H9 (cell line): ENCODE measurements around the gene BEST4. TPM values are rescaled to one million over a fixed set of nuclear protein-coding genes. Genes with fewer than 3 reads are reported as not detected.

Experiments
- DNase-seq: peaks from one replicate; pipeline ENCODE4 v3.0.0-alpha.2; 2017
- H2AFZ ChIP-seq: one replicate; pipeline ENCODE4 v1.6.1; 2013; ENCODE audit warnings: mild to moderate bottlenecking, low read length, control low read depth, moderate library complexity
- H2AK5ac ChIP-seq: 2 replicates; pipeline ENCODE4 v1.6.1; 2013; ENCODE audit warnings: low read length, control low read depth, mixed read lengths; ENCODE audit not compliant: insufficient read length
- H2BK120ac ChIP-seq: one replicate; pipeline ENCODE4 v1.6.1; 2013; ENCODE audit warnings: low read depth, mild to moderate bottlenecking, low read length, control low read depth, inconsistent platforms; ENCODE audit not compliant: poor library complexity, severe bottlenecking
- H2BK12ac ChIP-seq: 2 replicates; pipeline ENCODE4 v1.6.1; 2013; ENCODE audit warnings: low read length, control low read depth, mixed read lengths, low read depth; ENCODE audit not compliant: insufficient read length
- H2BK15ac ChIP-seq: 2 replicates; pipeline ENCODE4 v1.6.1; 2013; ENCODE audit warnings: low read depth, low read length, control low read depth
- H2BK20ac ChIP-seq: one replicate; pipeline ENCODE4 v1.6.1; 2013; ENCODE audit warnings: low read depth, mild to moderate bottlenecking, low read length, control low read depth, inconsistent platforms; ENCODE audit not compliant: poor library complexity, severe bottlenecking
- H2BK5ac ChIP-seq: 2 replicates; pipeline ENCODE4 v1.6.1; 2013; ENCODE audit warnings: low read length, control low read depth, mixed read lengths; ENCODE audit not compliant: insufficient read length
- H3K14ac ChIP-seq: 2 replicates; pipeline ENCODE4 v1.6.1; 2013; ENCODE audit warnings: low read length, control low read depth; ENCODE audit not compliant: insufficient read depth
- H3K18ac ChIP-seq: 2 replicates; pipeline ENCODE4 v1.6.1; 2013; ENCODE audit warnings: low read depth, mild to moderate bottlenecking, mixed read lengths, low read length, control low read depth; ENCODE audit not compliant: insufficient read length
- H3K23ac ChIP-seq: 2 replicates; pipeline ENCODE4 v1.6.1; 2013; ENCODE audit warnings: low read length, control low read depth, mixed read lengths, low read depth; ENCODE audit not compliant: insufficient read length
- H3K23me2 ChIP-seq: 2 replicates; pipeline ENCODE4 v1.6.1; 2013; ENCODE audit warnings: low read depth, mild to moderate bottlenecking, mixed read lengths, low read length, control low read depth; ENCODE audit not compliant: insufficient read length, poor library complexity, severe bottlenecking
- H3K27ac ChIP-seq: 2 replicates; pipeline ENCODE4 v1.5.1; 2013; ENCODE audit warnings: low read length, control low read depth, mixed read lengths, low read depth; ENCODE audit not compliant: insufficient read length
- H3K27me3 ChIP-seq: 2 replicates; pipeline ENCODE4 v1.6.1; 2013; ENCODE audit warnings: low read length, control low read depth, inconsistent platforms; ENCODE audit not compliant: insufficient read depth
- H3K4ac ChIP-seq: 2 replicates; pipeline ENCODE4 v1.6.1; 2013; ENCODE audit warnings: low read depth, mild to moderate bottlenecking, control low read depth, inconsistent platforms, low read length, moderate library complexity
- H3K4me1 ChIP-seq: 2 replicates; pipeline ENCODE4 v1.6.1; 2013; ENCODE audit warnings: low read length, control low read depth, inconsistent platforms; ENCODE audit not compliant: insufficient read depth
- H3K4me2 ChIP-seq: 2 replicates; pipeline ENCODE4 v1.6.1; 2013; ENCODE audit warnings: low read length, control low read depth, mixed read lengths; ENCODE audit not compliant: insufficient read length, insufficient read depth
- H3K56ac ChIP-seq: 2 replicates; pipeline ENCODE4 v1.6.1; 2013; ENCODE audit warnings: low read depth, mild to moderate bottlenecking, mixed read lengths, low read length, control low read depth; ENCODE audit not compliant: insufficient read length
- H3K79me1 ChIP-seq: 2 replicates; pipeline ENCODE4 v1.6.1; 2013; ENCODE audit warnings: low read depth, mild to moderate bottlenecking, moderate library complexity, low read length, control low read depth, inconsistent platforms; ENCODE audit not compliant: insufficient read depth, poor library complexity, severe bottlenecking
- H3K79me2 ChIP-seq: 2 replicates; pipeline ENCODE4 v1.6.1; 2013; ENCODE audit warnings: low read length, control low read depth, inconsistent platforms; ENCODE audit not compliant: insufficient read depth
- H3K9ac ChIP-seq: 2 replicates; pipeline ENCODE4 v1.6.1; 2013; ENCODE audit warnings: low read length, control low read depth, mixed read lengths; ENCODE audit not compliant: insufficient read length; ENCODE audit errors: extremely low read depth
- H3K9me3 ChIP-seq: one replicate; pipeline ENCODE4 v1.6.1; 2013; ENCODE audit warnings: low read depth, low read length, inconsistent platforms; ENCODE audit not compliant: control insufficient read depth
- H3T11ph ChIP-seq: one replicate; pipeline ENCODE4 v1.6.1; 2013; ENCODE audit warnings: mild to moderate bottlenecking, low read length, control low read depth, inconsistent platforms
- H4K20me1 ChIP-seq: one replicate; pipeline ENCODE4 v1.6.1; 2013; ENCODE audit not compliant: control insufficient read depth, insufficient read length, insufficient read depth
- H4K5ac ChIP-seq: 2 replicates; pipeline ENCODE4 v1.6.1; 2013; ENCODE audit warnings: low read depth, mild to moderate bottlenecking, mixed read lengths, low read length, control low read depth; ENCODE audit not compliant: insufficient read length
- H4K8ac ChIP-seq: replicated peaks from 2 replicates; pipeline ENCODE4 v1.6.1; 2013; ENCODE audit warnings: low read length, control low read depth, mixed read lengths, low read depth; ENCODE audit not compliant: insufficient read length
- H4K91ac ChIP-seq: 2 replicates; pipeline ENCODE4 v1.6.1; 2013; ENCODE audit warnings: low read depth, mild to moderate bottlenecking, moderate library complexity, mixed read lengths, low read length, control low read depth; ENCODE audit not compliant: insufficient read length
- H3K27ac Mint-ChIP-seq, 3 experiments: 2 replicates in 2 of 3; 3 replicates in 1 of 3; pipeline ENCODE4 v1.8.0; 2020 to 2021; ENCODE audit warnings: mixed read lengths in 3 of 3, mild to moderate bottlenecking in 1 of 3, moderate library complexity in 1 of 3
- H3K27me3 Mint-ChIP-seq: 2 replicates; pipeline ENCODE4 v1.8.0; 2021; ENCODE audit warnings: low read depth, mild to moderate bottlenecking, moderate library complexity, mixed read lengths
- H3K36me3 Mint-ChIP-seq, 3 experiments: 2 replicates in 2 of 3; 3 replicates in 1 of 3; pipeline ENCODE4 v1.8.0; 2020 to 2021; ENCODE audit warnings: low read depth in 3 of 3, mixed read lengths in 3 of 3; ENCODE audit not compliant: insufficient read depth in 1 of 3
- H3K4me1 Mint-ChIP-seq, 2 experiments: 2 replicates each; pipeline ENCODE4 v1.8.0; 2020; ENCODE audit warnings: mixed read lengths in 2 of 2
- H3K4me3 Mint-ChIP-seq, 2 experiments: 2 replicates in 1 of 2; 3 replicates in 1 of 2; pipeline ENCODE4 v1.8.0; 2020 to 2021; ENCODE audit warnings: mild to moderate bottlenecking in 2 of 2, mixed read lengths in 2 of 2, moderate library complexity in 1 of 2
- H3K9me3 Mint-ChIP-seq, 2 experiments: 2 replicates in 1 of 2; 3 replicates in 1 of 2; pipeline ENCODE4 v1.8.0; 2020; ENCODE audit warnings: mild to moderate bottlenecking in 2 of 2, mixed read lengths in 2 of 2, moderate library complexity in 1 of 2
- WGBS: extraction: QIAGEN DNeasy Blood & Tissue Kit; methylation state at CpG from one replicate; pipeline ENCODE4 v1.1.7; 2013; ENCODE audit warnings: missing lambda C conversion rate, low lambda C conversion rate, mixed read lengths; ENCODE audit not compliant: insufficient read length; ENCODE audit errors: extremely low coverage; 5-methylcytosine and 5-hydroxymethylcytosine counted together
- total RNA-seq: library from RNA; stranded (reverse); gene quantifications from 2 replicates; pipeline ENCODE4 v1.2.1, GENCODE V29; 2021
- TF ChIP-seq, protein P1 (sequence below): fragments of 200-600 bp; sonication (generic); conservative IDR thresholded peaks from 3 replicates; pipeline ENCODE4 v1.8.0; 2021; ENCODE audit warnings: antibody characterized with exemption, mild to moderate bottlenecking

The BEST4 gene
- total RNA-seq, 1 experiment from 2014 or later = 1.1 TPM

GRCh38 chr1:44832056-44832705 lies 44.2 kb upstream of the BEST4 start:
- H2BK15ac ChIP-seq = no peak overlapping the region
- H4K8ac ChIP-seq = no peak overlapping the region
- H3K9me3 ChIP-seq = no peaks in the 10 kb centered on the region
- H3K4me2 ChIP-seq = no peak overlapping the region
- Mint-ChIP-seq H3K27me3 (no peaks in the 10 kb centered on the region; the same call in 1 of the 2 replicates), H3K4me1 (peaks cover 11 to 14% of the 10 kb centered on the region in 2 experiments), H3K4me3 (0 out of 5 replicates have a peak overlapping the region, but pooled peaks of 1 of the 2 experiments have one; percentile 1), H3K36me3 (no peaks in the 10 kb centered on the region), H3K27ac (peak overlapping the region in 1 of 3 experiments; percentile 61; a peak in 1 of 7 replicates), H3K9me3 (no peaks in the 10 kb centered on the region)
- H3K23me2 ChIP-seq = no peaks in the 10 kb centered on the region
- no peak overlapping the region for H3K18ac ChIP-seq
- H3T11ph ChIP-seq = no peak overlapping the region
- WGBS = no CpG with 5 or more reads among the region's 13 CpGs
- DNase-seq = peak; percentile 36
- no peaks in the 10 kb centered on the region for H4K20me1 ChIP-seq
- H4K5ac ChIP-seq = no peak overlapping the region
- no peak overlapping the region for H2BK5ac ChIP-seq
- H3K23ac ChIP-seq = no peak overlapping the region
- no peak overlapping the region for H2BK12ac ChIP-seq
- TF ChIP-seq, protein P1, sequence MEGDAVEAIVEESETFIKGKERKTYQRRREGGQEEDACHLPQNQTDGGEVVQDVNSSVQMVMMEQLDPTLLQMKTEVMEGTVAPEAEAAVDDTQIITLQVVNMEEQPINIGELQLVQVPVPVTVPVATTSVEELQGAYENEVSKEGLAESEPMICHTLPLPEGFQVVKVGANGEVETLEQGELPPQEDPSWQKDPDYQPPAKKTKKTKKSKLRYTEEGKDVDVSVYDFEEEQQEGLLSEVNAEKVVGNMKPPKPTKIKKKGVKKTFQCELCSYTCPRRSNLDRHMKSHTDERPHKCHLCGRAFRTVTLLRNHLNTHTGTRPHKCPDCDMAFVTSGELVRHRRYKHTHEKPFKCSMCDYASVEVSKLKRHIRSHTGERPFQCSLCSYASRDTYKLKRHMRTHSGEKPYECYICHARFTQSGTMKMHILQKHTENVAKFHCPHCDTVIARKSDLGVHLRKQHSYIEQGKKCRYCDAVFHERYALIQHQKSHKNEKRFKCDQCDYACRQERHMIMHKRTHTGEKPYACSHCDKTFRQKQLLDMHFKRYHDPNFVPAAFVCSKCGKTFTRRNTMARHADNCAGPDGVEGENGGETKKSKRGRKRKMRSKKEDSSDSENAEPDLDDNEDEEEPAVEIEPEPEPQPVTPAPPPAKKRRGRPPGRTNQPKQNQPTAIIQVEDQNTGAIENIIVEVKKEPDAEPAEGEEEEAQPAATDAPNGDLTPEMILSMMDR = no peak
- no peak overlapping the region for H3K9ac ChIP-seq
- no peaks in the 10 kb centered on the region for H3K79me2 ChIP-seq
- no peak overlapping the region for H2AK5ac ChIP-seq
- no peak overlapping the region for H3K4ac ChIP-seq
- H3K27ac ChIP-seq = no peak overlapping the region
- H2BK20ac ChIP-seq = no peak overlapping the region
- no peak overlapping the region for H2BK120ac ChIP-seq
- H3K79me1 ChIP-seq = no peaks in the 10 kb centered on the region
- H3K14ac ChIP-seq = no peak overlapping the region; the same call in 1 of the 2 replicates
- H3K56ac ChIP-seq = no peak overlapping the region
- H2AFZ ChIP-seq = no peak overlapping the region
- H3K27me3 ChIP-seq = no peaks in the 10 kb centered on the region
- no peak overlapping the region for H4K91ac ChIP-seq
- H3K4me1 ChIP-seq = no peaks in the 10 kb centered on the region; the same call in 1 of the 2 replicates
